ENCODE measurements around the gene SYNGAP1.
"Not testable (repeated sequence)": the region's sequence is repeated elsewhere in the genome, so short reads cannot be mapped to it uniquely, and the experiment has no call there.

DNA sequence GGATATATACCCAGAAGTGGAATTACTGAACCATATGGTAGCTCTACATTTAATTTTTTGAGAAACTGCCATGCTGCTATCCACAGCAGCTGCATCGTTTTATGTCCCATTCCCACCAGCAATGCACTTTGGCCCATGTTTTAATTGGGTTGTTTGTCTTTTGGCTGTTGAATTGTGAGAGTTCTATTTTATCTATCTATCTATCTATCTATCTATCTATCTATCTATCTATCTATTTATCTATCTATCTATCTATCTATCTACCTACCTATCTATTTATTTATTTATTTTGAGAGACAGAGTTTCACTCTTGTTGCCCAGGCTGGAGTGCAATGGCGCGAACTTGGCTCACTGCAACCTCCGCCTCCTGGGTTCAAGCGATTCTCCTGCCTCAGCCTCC lies 62.8 kb downstream of the SYNGAP1 start:
- TF ChIP-seq, protein P1, sequence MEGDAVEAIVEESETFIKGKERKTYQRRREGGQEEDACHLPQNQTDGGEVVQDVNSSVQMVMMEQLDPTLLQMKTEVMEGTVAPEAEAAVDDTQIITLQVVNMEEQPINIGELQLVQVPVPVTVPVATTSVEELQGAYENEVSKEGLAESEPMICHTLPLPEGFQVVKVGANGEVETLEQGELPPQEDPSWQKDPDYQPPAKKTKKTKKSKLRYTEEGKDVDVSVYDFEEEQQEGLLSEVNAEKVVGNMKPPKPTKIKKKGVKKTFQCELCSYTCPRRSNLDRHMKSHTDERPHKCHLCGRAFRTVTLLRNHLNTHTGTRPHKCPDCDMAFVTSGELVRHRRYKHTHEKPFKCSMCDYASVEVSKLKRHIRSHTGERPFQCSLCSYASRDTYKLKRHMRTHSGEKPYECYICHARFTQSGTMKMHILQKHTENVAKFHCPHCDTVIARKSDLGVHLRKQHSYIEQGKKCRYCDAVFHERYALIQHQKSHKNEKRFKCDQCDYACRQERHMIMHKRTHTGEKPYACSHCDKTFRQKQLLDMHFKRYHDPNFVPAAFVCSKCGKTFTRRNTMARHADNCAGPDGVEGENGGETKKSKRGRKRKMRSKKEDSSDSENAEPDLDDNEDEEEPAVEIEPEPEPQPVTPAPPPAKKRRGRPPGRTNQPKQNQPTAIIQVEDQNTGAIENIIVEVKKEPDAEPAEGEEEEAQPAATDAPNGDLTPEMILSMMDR (conservative IDR thresholded peaks at IDR 0.05; ENCODE audit: low read depth, low read length): not testable (repeated sequence)
- TF ChIP-seq EZH2phosphoT487 (IDR thresholded peaks at IDR 0.05; ENCODE audit: borderline replicate concordance, low read length); EZH2 (IDR thresholded peaks at IDR 0.05; ENCODE audit: low read length, unreplicated experiment): not testable (repeated sequence)
